Measurements from ENCODE around the gene ITGB1BP1.

ITGB1BP1 gene

DNA sequence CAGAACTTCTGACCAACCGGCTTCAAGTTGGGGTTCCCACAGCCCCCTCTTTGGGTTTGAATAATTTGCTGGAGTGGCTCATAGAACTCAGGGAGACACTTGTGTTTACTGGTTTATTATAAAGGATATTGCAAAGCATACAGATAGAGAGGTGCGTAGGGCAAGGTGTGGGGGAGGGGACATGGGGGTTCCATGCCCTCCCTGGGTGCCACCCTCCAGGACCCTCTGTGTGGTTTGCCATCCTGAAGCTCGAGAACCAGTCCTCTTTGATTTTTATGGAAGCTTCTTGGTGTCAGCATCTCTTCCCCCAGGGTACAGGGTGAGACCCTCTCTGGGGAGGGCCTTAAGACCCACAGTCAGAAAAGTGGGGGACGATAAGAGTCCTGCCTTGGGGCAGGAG is 38.8 kb downstream of the ITGB1BP1 start:
- no peak overlapping the region for H3K4me3 Mint-ChIP-seq
- no peak overlapping the region for H3K27ac Mint-ChIP-seq
- H3K36me3 Mint-ChIP-seq, result no peaks in the 10 kb centered on the region
- H3K27me3 Mint-ChIP-seq, result no peaks in the 10 kb centered on the region
- ATAC-seq (ENCODE audit: low read depth) (no peak), DNase-seq (ENCODE audit: low spot score in 2 of 2) (no peak)
- H3K4me1 Mint-ChIP-seq, result no peaks in the 10 kb centered on the region
- peaks cover 2% of the 10 kb centered on the region for H3K9me3 Mint-ChIP-seq

- Mint-ChIP-seq H3K4me1 (no peaks in the 10 kb centered on the region), H3K36me3 (no peaks in the 10 kb centered on the region), H3K4me3 (no peak overlapping the region), H3K9me3 (peaks cover 2% of the 10 kb centered on the region), H3K27ac (no peak overlapping the region), H3K27me3 (no peaks in the 10 kb centered on the region)
- no peak for DNase-seq (ENCODE audit: low spot score in 2 of 2)
- ATAC-seq (ENCODE audit: low read depth), result no peak
These were observed 40.6 kb downstream of the ITGB1BP1 start for GRCh38 chr2:9382604-9383235.

GRCh38 chr2:9380702-9381628 is 42.4 kb downstream of the ITGB1BP1 start:
- peaks cover 4% of the 10 kb centered on the region for H3K27me3 Mint-ChIP-seq
- ATAC-seq (ENCODE audit: low read depth), result no peak
- no peak overlapping the region for H3K27ac Mint-ChIP-seq
- H3K4me1 Mint-ChIP-seq, result peaks cover 5% of the 10 kb centered on the region
- no peaks in the 10 kb centered on the region for H3K36me3 Mint-ChIP-seq
- no peak overlapping the region for H3K4me3 Mint-ChIP-seq
- H3K9me3 Mint-ChIP-seq, result no peaks in the 10 kb centered on the region
- DNase-seq (ENCODE audit: low spot score in 2 of 2), result no peak

- no peaks in the 10 kb centered on the region for H3K9me3 Mint-ChIP-seq
- no peak overlapping the region for H3K27ac Mint-ChIP-seq
- ATAC-seq (ENCODE audit: low read depth) (no peak), DNase-seq (ENCODE audit: low spot score in 2 of 2) (no peak)
- no peaks in the 10 kb centered on the region for H3K36me3 Mint-ChIP-seq
- peaks cover 5% of the 10 kb centered on the region for H3K4me1 Mint-ChIP-seq
- peaks cover 4% of the 10 kb centered on the region for H3K27me3 Mint-ChIP-seq
- H3K4me3 Mint-ChIP-seq, result no peak overlapping the region
These were observed 44.0 kb downstream of the ITGB1BP1 start for GRCh38 chr2:9379391-9379755.

DNA sequence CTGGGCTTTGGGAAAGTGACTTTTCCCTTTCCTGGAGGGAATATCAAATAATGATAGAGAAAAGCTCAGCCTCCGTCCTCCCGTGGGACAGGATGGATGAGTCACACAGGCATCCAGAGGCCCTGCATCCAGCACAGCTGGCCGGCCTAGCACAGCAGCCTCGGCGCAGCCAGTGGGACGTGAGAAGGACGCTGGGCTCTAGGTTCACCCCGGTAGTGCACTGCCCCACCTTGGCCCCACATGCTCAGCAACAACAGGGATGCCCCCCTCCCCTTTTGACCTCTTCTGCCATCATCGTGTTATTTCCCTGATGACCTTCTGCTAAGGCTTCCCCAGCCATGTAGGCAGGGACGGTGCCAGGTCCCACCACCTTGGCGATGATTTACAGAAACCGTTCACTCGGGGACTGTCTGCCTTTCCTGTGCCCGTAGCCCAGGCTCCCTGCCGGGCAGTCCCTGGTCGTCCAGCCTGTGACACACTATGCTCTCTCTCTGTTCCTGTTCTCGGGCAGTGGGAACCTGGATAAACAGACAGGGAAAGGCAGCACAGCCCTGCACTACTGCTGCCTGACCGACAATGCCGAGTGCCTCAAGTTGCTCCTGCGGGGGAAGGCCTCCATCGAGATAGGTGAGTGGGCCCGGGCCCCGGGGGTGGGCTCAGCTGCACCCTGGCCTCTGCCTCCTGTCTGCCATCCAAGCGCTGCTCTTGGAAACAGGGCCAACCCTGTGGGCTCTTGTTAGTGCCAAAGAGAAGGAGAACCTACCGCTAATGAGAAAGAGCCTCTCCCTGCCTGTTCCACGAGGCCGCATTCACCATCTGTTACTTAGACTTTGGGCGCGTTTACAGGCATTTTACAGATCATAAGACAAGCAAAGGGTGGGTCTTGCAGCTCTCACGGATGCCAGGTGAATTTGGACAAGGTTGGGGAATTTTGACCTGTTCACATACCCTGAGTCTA is 44.6 kb downstream of the ITGB1BP1 start:
- Mint-ChIP-seq H3K4me3 (no peak overlapping the region), H3K27me3 (peaks cover 7% of the 10 kb centered on the region), H3K36me3 (no peaks in the 10 kb centered on the region), H3K9me3 (no peaks in the 10 kb centered on the region), H3K4me1 (peaks cover 5% of the 10 kb centered on the region), H3K27ac (no peak overlapping the region)
- ATAC-seq (ENCODE audit: low read depth), result no peak
- no peak for DNase-seq (ENCODE audit: low spot score in 2 of 2)

GRCh38 chr2:9377461-9378097 is 45.7 kb downstream of the ITGB1BP1 start:
- no peak for DNase-seq (ENCODE audit: low spot score in 2 of 2)
- no peak for ATAC-seq (ENCODE audit: low read depth)
- Mint-ChIP-seq H3K27me3 (peaks cover 8% of the 10 kb centered on the region), H3K4me1 (peaks cover 9% of the 10 kb centered on the region), H3K4me3 (no peak overlapping the region), H3K27ac (no peak overlapping the region), H3K9me3 (no peaks in the 10 kb centered on the region), H3K36me3 (no peaks in the 10 kb centered on the region)

DNA sequence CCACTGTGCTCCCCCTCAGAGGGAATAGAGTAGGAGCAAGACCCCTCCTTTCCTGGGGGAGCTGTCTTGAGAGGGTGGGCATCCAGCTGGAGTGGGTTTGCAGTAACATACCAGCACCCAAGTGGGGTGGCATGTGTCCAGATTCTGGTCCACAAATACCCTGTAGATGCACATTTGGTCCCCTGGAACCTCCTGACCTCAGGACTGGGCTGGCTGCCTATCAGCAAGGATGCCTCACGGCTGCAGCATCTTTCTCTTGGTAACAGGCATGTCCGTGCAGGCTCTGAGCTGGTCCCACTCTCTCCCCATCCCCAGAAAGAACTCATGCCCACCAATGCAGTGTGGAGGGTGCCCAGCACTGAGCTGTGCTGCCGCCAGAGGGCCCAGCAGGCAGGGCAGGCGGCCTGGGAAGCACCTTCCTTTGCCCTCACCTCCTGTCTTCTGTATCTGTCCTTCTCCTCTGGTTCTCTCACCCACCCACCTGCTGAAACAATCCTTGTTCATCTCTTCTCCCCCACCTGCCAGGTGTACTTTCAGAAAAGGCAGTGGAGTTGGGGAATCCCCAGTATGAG is 47.4 kb downstream of the ITGB1BP1 start:
- H3K4me3 Mint-ChIP-seq, result no peak overlapping the region
- no peak overlapping the region for H3K27ac Mint-ChIP-seq
- H3K9me3 Mint-ChIP-seq, result no peaks in the 10 kb centered on the region
- no peaks in the 10 kb centered on the region for H3K36me3 Mint-ChIP-seq
- peaks cover 9% of the 10 kb centered on the region for H3K27me3 Mint-ChIP-seq
- DNase-seq (ENCODE audit: low spot score in 2 of 2) (no peak), ATAC-seq (ENCODE audit: low read depth) (peak; percentile 65)
- peaks cover 14% of the 10 kb centered on the region for H3K4me1 Mint-ChIP-seq

- no peak overlapping the region for H3K4me3 Mint-ChIP-seq
- H3K36me3 Mint-ChIP-seq, result no peaks in the 10 kb centered on the region
- no peak for DNase-seq (ENCODE audit: low spot score in 2 of 2)
- H3K4me1 Mint-ChIP-seq, result peaks cover 14% of the 10 kb centered on the region
- no peak overlapping the region for H3K27ac Mint-ChIP-seq
- H3K9me3 Mint-ChIP-seq, result no peaks in the 10 kb centered on the region
- ATAC-seq (ENCODE audit: low read depth), result no peak
- H3K27me3 Mint-ChIP-seq, result peaks cover 15% of the 10 kb centered on the region
These were observed 49.1 kb downstream of the ITGB1BP1 start for GRCh38 chr2:9374071-9374730.

- no peaks in the 10 kb centered on the region for H3K9me3 Mint-ChIP-seq
- H3K27ac Mint-ChIP-seq, result no peak overlapping the region
- H3K4me3 Mint-ChIP-seq, result no peak overlapping the region
- peaks cover 14% of the 10 kb centered on the region for H3K4me1 Mint-ChIP-seq
- ATAC-seq (ENCODE audit: low read depth) (no peak), DNase-seq (ENCODE audit: low spot score in 2 of 2) (no peak)
- no peaks in the 10 kb centered on the region for H3K36me3 Mint-ChIP-seq
- peaks cover 15% of the 10 kb centered on the region for H3K27me3 Mint-ChIP-seq
These were observed 49.9 kb downstream of the ITGB1BP1 start for GRCh38 chr2:9373476-9373875.

DNA sequence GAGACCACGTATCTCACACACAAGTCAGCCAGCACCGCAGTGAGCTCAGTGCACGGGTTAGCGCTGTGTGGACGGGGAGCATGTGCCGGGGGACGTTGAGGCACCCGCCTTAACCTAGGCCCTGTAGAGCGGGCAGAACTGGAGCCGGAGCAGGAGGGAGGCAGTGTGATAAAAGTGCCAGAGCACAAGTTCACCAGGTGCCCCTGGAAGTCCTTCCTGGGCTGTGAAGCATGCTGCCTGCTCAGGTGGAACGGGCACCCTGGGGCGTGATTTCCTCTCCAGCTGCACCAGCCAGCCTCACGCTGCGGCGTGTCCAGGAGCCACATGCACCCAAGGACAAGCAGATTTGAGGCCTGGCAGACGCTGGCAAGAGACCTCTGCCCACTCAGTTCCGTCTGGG is 50.3 kb downstream of the ITGB1BP1 start:
- no peak overlapping the region for H3K27ac Mint-ChIP-seq
- DNase-seq (ENCODE audit: low spot score in 2 of 2) (peak in 1 of 2 donors; percentile 19), ATAC-seq (ENCODE audit: low read depth) (peak; percentile 86)
- peaks cover 14% of the 10 kb centered on the region for H3K4me1 Mint-ChIP-seq
- peaks cover 15% of the 10 kb centered on the region for H3K27me3 Mint-ChIP-seq
- H3K9me3 Mint-ChIP-seq, result no peaks in the 10 kb centered on the region
- H3K4me3 Mint-ChIP-seq, result no peak overlapping the region
- no peaks in the 10 kb centered on the region for H3K36me3 Mint-ChIP-seq

DNA sequence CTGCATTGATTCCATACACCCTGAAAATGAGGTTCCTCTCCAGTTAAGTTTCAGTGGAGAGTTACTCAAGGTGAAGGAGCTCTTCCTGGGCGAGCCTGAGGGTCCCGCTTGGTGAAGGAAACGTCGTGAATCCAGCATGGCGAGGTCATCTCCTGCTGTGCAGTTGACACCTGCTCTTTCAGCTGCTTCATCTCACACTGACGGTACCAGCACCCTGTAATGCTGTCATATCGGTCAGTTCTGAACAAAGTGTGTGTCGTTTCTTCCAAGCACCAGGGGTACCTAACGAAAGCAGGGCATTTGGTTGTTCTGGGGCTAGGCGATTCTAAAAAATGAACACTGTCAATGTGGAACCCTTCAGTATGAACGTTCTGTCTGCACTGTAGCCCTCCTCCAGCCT is 52.6 kb downstream of the ITGB1BP1 start:
- Mint-ChIP-seq H3K4me1 (peaks cover 9% of the 10 kb centered on the region), H3K27ac (no peak overlapping the region), H3K27me3 (peaks cover 16% of the 10 kb centered on the region), H3K36me3 (no peaks in the 10 kb centered on the region), H3K9me3 (no peaks in the 10 kb centered on the region), H3K4me3 (no peak overlapping the region)
- DNase-seq (ENCODE audit: low spot score in 2 of 2) (no peak), ATAC-seq (ENCODE audit: low read depth) (no peak)

- Mint-ChIP-seq H3K36me3 (no peaks in the 10 kb centered on the region), H3K27me3 (peaks cover 13% of the 10 kb centered on the region), H3K27ac (no peak overlapping the region), H3K4me3 (no peak overlapping the region), H3K9me3 (no peaks in the 10 kb centered on the region), H3K4me1 (no peaks in the 10 kb centered on the region)
- ATAC-seq (ENCODE audit: low read depth) (no peak), DNase-seq (ENCODE audit: low spot score in 2 of 2) (no peak)
These were observed 57.3 kb downstream of the ITGB1BP1 start for GRCh38 chr2:9366026-9366425.

DNA sequence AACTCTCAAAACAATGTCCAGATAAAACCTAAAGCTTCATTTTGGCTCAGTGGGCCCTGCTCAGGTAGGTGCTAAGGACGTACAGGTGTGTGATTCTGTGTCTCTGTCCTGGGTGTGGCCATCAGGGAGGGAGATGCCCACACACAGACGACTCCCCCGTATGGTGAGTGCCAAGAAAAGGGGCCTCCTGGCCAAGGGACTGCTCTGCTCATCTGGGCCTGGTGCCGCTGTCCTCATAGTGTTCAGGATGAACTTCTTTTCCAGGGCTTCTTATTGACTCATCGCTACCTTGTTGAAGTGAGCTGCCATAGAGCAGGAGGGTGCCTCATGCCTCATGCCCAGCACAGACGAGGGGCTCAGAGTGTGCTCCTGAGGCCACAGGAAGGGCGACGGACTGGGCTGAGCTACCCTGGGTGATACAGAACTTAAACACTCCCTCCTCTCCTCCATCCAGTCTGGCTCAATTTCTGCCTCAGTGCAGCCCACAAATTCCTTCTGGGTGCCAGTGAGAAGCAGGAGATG is 57.8 kb downstream of the ITGB1BP1 start:
- H3K27me3 Mint-ChIP-seq, result peaks cover 10% of the 10 kb centered on the region
- no peak for ATAC-seq (ENCODE audit: low read depth)
- no peaks in the 10 kb centered on the region for H3K9me3 Mint-ChIP-seq
- no peak overlapping the region for H3K4me3 Mint-ChIP-seq
- no peak overlapping the region for H3K27ac Mint-ChIP-seq
- no peaks in the 10 kb centered on the region for H3K4me1 Mint-ChIP-seq
- H3K36me3 Mint-ChIP-seq, result no peaks in the 10 kb centered on the region
- DNase-seq (ENCODE audit: low spot score in 2 of 2), result no peak

Data from memory B cell (primary cell).